Umbilical cord (tissue), 2 donors: ENCODE results near the gene TNXB. TPM values are rescaled to one million over a fixed set of nuclear protein-coding genes. Genes with fewer than 3 reads are reported as not detected.
"Not testable (repeated sequence)": the region's sequence is repeated elsewhere in the genome, so short reads cannot be mapped to it uniquely, and the experiment has no call there.

Source experiments
- DNase-seq: peaks from one replicate; pipeline ENCODE4 v3.0.0-alpha.2; 2015; ENCODE audit warnings: low spot score
- total RNA-seq: library from RNA; depleted of rRNA; stranded (reverse); fragments of >200 nt; gene quantifications from one replicate; pipeline ENCODE4 v1.2.3, GENCODE V29; 2014; ENCODE audit warnings: low replicate concordance; ENCODE audit not compliant: insufficient read depth

Gene TNXB
- total RNA-seq, 1 donor from 2014 or later, result 24.1 TPM

DNA sequence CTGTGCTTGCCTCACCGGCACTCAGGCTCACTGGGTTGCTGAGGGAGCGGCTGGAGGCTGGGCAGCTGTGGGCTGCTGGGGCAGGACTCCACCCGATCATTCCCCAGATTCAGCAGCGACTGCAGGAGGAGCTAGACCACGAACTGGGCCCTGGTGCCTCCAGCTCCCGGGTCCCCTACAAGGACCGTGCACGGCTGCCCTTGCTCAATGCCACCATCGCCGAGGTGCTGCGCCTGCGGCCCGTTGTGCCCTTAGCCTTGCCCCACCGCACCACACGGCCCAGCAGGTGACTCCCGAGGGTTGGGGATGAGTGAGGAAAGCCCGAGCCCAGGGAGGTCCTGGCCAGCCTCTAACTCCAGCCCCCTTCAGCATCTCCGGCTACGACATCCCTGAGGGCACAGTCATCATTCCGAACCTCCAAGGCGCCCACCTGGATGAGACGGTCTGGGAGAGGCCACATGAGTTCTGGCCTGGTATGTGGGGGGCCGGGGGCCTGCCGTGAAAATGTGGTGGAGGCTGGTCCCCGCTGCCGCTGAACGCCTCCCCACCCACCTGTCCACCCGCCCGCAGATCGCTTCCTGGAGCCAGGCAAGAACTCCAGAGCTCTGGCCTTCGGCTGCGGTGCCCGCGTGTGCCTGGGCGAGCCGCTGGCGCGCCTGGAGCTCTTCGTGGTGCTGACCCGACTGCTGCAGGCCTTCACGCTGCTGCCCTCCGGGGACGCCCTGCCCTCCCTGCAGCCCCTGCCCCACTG is 68.7 kb downstream of the TNXB start:
- not testable (repeated sequence) for DNase-seq

DNA sequence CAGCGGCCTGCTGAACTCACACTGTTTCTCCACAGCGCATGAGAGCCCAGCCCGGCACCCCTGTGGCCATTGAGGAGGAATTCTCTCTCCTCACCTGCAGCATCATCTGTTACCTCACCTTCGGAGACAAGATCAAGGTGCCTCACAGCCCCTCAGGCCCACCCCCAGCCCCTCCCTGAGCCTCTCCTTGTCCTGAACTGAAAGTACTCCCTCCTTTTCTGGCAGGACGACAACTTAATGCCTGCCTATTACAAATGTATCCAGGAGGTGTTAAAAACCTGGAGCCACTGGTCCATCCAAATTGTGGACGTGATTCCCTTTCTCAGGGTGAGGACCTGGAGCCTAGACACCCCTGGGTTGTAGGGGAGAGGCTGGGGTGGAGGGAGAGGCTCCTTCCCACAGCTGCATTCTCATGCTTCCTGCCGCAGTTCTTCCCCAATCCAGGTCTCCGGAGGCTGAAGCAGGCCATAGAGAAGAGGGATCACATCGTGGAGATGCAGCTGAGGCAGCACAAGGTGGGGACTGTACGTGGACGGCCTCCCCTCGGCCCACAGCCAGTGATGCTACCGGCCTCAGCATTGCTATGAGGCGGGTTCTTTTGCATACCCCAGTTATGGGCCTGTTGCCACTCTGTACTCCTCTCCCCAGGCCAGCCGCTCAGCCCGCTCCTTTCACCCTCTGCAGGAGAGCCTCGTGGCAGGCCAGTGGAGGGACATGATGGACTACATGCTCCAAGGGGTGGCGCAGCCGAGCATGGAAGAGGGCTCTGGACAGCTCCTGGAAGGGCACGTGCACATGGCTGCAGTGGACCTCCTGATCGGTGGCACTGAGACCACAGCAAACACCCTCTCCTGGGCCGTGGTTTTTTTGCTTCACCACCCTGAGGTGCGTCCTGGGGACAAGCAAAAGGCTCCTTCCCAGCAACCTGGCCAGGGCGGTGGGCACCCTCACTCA is 69.5 kb downstream of the TNXB start:
- DNase-seq, result not testable (repeated sequence)

DNA sequence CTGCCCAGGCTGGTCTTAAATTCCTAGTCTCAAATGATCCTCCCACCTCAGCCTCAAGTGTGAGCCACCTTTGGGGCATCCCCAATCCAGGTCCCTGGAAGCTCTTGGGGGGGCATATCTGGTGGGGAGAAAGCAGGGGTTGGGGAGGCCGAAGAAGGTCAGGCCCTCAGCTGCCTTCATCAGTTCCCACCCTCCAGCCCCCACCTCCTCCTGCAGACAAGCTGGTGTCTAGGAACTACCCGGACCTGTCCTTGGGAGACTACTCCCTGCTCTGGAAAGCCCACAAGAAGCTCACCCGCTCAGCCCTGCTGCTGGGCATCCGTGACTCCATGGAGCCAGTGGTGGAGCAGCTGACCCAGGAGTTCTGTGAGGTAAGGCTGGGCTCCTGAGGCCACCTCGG is 70.3 kb downstream of the TNXB start:
- DNase-seq, result not testable (repeated sequence)

DNA sequence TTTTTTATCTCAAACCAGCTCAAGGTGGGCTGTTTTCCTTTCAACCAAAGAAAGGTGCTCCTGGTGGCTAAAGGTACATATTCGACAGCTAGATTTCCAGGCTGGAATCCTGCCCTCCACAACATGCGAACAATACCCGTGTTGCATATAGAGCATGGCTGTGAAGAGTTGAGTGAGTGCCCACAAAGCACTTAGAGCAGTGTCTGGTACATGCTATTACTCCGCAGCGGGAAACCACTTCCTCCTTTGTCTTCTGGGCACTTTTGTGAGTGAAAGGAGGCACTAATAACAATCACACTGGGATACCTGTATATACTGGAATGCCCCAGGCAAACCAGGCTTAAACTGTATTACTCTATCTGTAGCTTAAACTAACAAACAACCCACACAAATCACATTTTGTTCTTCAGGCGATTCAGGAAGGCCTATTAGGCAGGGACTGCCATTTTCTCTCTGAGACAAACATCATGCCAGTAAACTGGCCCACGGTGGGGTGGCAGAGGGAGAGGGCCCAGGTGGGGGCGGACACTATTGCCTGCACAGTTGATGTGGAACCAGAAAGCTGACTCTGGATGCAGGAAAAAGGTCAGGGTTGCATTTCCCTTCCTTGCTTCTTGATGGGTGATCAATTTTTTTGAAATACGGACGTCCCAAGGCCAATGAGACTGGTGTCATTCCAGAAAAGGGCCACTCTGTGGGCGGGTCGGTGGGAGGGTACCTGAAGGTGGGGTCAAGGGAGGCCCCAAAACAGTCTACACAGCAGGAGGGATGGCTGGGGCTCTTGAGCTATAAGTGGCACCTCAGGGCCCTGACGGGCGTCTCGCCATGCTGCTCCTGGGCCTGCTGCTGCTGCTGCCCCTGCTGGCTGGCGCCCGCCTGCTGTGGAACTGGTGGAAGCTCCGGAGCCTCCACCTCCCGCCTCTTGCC is 71.3 kb downstream of the TNXB start, which contains the start of gene CYP21A2:
CYP21A2 (plus strand) TSS at position 818 of the 927 bp plus-strand sequence; CDS start at position 826, 8 bp downstream.
- DNase-seq, result not testable (repeated sequence)

DNA sequence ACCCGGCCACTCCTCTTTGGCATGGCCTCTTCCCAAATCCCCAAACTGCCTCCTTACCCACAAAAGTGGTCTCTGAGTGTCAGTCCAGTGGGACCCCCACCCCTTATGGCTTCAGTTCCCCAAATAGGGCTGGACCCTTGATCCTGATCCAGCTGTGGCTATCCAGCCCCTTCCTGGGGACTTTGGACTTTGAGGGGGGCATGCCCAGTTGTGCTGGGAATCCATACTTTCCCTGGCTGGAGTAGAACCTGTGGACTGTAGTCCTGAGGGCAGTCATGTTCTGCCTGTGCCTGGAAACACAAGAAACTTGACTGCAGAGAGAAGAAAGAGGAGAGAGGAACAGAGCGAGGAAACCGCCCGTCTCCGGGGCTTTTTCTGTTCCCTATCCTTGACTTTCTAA is 72.0 kb downstream of the TNXB start:
- not testable (repeated sequence) for DNase-seq

DNA sequence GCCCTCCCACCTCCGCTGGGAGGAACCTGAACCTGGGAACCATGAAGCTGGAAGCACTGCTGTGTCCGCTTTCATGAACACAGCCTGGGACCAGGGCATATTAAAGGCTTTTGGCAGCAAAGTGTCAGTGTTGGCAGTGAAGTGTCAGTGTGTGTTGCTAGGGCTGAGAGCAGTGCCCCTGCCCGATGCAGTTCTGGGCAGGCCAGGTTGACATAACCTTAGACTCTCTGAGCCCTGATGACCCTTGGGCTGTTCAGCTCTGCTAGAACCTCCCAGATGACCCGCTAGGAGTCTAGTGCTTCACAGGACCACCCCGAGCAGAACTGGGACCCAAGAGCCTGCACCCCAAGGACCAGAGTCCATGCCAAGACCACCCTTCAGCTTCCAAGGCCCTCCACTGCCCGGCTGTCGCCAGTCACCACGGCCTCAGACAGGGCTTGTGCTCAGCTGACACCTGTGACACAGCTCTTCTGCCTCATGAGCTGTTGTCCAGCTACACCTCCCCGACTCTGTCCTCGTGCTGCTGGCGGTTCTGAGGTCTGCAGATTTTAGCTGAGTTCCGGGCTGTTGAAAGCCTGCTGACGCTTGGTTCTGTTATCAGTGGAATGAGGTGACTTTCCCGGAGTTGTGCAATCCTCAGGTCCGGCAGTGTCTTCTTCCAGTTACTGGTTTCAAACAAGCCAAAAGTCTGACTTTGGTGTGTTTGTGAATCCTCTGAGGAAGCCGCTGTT is 73.7 kb downstream of the TNXB start:
- not testable (repeated sequence) for DNase-seq

DNA sequence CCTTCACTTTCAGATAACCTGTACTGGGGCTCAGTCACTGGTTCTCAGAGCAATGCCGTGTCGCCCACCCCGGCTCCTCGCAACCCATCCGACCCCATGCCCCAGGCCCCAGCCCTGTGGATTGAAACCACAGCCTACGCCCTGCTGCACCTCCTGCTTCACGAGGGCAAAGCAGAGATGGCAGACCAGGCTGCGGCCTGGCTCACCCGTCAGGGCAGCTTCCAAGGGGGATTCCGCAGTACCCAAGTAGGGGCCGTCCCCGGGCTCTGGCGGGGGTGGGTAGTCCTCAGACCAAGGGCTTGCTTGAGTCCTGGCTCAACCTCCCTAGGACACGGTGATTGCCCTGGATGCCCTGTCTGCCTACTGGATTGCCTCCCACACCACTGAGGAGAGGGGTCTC is 79.6 kb downstream of the TNXB start:
- not testable (repeated sequence) for DNase-seq

DNA sequence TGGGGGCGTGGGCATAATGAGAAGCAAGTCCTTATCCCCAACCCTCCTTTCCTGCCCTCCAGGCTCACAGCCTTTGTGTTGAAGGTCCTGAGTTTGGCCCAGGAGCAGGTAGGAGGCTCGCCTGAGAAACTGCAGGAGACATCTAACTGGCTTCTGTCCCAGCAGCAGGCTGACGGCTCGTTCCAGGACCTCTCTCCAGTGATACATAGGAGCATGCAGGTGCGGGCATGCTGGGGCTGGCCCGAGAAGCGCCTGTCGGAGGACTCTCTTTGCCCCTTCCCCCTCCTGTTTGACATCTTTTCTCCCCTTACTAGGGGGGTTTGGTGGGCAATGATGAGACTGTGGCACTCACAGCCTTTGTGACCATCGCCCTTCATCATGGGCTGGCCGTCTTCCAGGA is 80.5 kb downstream of the TNXB start:
- DNase-seq, result not testable (repeated sequence)

DNA sequence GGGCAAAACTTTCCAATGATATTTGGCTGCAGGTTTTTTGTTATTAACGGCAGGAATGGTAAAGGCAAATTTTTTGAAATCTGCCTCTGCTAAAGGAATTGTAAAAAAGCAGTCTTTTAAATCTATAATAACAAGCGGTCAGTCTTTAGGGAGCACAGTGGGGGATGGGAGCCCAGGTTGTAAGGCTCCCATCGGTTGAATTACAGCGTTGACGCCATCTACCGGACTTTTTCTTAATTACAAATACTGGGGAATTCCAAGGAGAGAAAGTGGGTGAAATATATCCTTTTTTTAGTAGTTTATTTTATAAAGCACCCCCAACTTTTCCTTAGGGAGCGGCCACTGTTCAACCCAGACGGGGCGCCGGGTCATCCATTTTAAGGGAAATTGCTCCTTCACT is 87.0 kb downstream of the TNXB start:
- not testable (repeated sequence) for DNase-seq

DNA sequence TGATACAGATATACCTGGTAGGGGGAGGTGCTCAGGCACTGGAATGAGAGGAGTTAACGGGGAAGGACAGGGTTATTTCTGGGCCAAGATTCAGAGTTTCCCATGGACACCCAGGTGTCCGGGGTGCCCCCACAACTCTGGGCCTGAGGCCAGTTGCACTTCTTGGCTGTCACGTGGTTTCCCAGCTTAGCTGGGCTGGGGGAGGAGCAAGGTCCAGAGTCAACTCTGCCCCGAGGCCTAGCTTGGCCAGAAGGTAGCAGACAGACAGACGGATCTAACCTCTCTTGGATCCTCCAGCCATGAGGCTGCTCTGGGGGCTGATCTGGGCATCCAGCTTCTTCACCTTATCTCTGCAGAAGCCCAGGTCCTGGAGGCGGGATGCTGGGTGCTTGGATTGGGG is 94.6 kb downstream of the TNXB start, which contains the start of gene C4B:
C4B (plus strand) TSS at position 249 of the 400 bp plus-strand sequence; CDS start at position 300, 51 bp downstream.
- DNase-seq, result not testable (repeated sequence)

DNA sequence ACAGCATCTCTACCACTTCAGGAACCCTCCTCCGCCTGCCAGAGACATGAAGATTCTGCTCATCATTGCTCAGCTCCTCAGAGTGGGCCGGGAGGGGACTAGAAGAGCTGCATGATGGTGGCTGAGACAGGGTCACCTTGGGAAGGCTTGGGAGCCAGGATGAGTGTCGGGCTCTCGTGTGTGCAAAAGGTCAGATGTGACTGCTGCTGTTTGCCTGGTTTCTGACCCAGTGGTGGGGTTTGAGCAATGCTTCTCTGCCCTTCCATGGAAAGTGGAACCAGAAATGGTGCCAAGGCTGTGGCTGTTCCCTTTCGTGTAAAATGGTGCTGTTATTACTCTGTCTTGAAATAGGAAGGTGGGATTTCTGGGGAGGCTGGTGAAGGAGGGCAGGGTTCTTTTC is 95.4 kb downstream of the TNXB start:
- DNase-seq, result not testable (repeated sequence)

DNA sequence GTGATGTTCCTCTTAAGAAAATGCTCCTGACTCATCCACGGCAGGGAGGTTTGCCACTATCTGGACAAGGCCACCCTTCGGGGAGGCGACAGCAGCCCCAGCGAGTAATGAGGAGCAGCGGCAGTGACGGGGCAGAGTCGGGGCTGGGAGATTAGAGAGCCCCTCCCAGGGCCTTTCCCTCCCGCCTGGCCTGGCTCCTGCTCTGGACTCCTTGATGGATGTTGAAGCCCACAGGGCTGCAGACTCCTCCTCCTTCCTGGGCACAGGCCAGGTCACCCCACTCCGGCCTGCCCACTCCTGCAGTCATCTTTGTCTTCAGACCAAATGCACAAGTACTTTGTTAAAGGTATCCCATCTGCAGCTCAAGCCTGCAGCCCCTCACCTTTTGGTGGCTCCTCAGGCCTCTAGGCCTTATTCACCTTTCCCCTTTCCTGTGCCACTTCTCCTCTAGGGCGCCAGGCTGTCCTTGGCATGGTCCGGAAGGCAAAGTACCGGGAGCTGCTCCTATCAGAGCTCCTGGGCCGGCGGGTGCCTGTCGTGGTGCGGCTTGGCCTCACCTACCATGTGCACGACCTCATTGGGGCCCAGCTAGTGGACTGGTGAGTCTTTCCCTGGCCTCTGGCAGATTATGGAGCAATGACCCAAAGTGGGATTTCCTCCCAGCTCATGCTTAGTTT is 96.1 kb downstream of the TNXB start:
- DNase-seq, result not testable (repeated sequence)

DNA sequence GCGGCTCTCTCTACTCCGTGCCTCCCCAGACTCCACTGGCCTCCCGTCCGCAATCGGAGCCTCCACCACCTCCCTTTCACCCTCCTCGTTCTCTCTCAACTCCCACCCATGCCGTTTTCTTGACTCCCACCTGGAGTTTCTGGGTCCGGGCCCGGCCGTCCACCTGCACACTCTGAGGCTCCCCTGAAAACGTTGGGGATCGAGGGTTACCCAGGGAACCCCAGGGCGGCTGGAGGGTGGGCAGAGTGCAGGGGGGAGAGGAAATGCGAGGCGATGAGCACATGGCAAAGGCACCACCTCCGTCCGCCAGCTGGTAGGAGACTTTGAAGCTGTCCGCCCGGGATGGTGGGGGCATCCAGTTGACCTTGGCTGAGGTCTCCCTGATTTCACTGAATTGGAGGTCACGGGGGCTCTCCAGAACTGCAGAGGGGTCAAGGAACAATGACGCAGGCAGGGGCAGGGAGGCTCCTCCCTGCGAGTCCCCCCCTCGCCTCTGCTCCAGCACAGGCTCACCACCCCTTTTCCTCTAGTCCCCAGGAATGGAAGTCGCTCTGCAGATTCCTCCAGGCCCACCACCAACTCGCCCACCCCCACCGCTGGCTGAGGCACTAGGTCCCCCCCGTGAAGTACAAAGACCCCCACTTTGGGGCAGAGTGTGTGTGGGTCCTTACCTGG is 98.1 kb downstream of the TNXB start:
- not testable (repeated sequence) for DNase-seq

DNA sequence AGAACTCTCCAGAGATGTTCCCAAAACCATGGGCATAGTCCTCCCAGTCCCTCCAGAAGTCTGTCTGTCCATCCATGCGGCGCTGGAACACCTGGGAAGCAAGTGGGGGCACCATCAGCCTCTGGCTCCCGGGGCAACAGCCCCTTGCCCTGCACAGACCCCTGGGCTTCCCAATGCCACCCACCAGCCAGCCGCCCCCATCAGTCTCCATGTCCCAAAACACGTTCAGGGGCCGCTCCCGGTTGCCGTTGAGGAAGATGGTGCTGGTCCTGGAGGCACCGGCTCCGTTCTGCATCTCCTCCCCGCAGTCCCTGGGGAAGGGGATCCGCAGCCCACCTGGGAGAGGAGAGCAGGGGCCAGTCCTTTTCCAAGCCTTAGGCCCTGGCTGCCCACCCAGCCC is 99.6 kb downstream of the TNXB start:
- not testable (repeated sequence) for DNase-seq

DNA sequence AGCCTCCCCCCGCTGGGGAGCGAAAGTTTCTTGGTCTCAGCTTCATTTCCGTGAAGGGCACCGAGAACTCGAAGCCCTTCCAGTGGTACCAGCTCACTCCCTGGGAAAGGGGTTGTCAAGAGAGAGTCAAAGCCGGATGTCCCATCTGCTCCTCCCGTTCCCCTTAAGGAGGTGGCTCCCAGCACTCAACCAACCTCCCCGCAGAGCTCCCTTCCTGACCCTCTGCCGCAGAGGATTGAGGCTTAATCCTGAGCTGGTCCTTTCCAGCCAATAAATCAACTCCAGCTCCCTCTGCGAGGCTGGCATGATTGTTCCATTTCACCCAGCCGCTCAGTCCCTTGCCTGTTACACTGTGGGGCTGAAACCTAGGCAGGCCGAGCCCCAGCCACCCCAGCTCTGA is 100.5 kb downstream of the TNXB start:
- DNase-seq, result peak; percentile 43

DNA sequence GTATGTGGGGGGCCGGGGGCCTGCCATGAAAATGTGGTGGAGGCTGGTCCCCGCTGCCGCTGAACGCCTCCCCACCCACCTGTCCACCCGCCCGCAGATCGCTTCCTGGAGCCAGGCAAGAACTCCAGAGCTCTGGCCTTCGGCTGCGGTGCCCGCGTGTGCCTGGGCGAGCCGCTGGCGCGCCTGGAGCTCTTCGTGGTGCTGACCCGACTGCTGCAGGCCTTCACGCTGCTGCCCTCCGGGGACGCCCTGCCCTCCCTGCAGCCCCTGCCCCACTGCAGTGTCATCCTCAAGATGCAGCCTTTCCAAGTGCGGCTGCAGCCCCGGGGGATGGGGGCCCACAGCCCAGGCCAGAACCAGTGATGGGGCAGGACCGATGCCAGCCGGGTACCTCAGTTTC is 101.1 kb downstream of the TNXB start:
- not testable (repeated sequence) for DNase-seq

DNA sequence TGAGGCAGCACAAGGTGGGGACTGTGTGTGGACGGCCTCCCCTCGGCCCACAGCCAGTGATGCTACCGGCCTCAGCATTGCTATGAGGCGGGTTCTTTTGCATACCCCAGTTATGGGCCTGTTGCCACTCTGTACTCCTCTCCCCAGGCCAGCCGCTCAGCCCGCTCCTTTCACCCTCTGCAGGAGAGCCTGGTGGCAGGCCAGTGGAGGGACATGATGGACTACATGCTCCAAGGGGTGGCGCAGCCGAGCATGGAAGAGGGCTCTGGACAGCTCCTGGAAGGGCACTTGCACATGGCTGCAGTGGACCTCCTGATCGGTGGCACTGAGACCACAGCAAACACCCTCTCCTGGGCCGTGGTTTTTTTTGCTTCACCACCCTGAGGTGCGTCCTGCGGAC is 102.1 kb downstream of the TNXB start:
- not testable (repeated sequence) for DNase-seq

DNA sequence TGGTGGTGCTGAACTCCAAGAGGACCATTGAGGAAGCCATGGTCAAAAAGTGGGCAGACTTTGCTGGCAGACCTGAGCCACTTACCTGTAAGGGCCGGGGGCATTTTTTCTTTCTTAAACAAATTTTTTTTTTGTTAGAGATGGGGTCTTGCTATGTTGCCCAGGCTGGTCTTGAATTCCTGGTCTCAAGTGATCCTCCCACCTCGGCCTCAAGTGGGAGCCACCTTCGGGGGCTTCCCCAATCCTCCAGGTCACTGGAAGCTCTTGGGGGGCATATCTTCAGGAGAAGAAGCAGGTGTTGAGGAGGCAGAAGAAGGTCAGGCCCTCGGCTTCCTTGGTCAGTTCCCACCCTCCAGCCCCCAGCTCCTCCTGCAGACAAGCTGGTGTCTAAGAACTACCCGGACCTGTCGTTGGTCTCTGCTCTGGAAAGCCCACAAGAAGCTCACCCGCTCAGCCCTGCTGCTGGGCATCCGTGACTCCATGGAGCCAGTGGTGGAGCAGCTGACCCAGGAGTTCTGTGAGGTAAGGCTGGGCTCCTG is 103.1 kb downstream of the TNXB start:
- not testable (repeated sequence) for DNase-seq

DNA sequence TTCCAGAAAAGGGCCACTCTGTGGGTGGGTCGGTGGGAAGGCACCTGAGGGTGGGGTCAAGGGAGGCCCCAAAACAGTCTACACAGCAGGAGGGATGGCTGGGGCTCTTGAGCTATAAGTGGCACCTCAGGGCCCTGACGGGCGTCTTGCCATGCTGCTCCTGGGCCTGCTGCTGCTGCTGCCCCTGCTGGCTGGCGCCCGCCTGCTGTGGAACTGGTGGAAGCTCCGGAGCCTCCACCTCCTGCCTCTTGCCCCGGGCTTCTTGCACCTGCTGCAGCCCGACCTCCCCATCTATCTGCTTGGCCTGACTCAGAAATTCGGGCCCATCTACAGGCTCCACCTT is 103.6 kb downstream of the TNXB start:
- DNase-seq, result not testable (repeated sequence)
